MCF 10A (cell line): Measurements from ENCODE around the gene IGFLR1. TPM values are rescaled to one million over a fixed set of nuclear protein-coding genes. Genes with fewer than 3 reads are reported as not detected.

Source experiments
- Bru-seq: library from RNA; stranded (reverse); fragments of 400-500 nt; gene quantifications from one replicate; lab custom pipeline; 2021; lab: Mats Ljungman, UMichigan
- BruChase-seq, 2 experiments: library from RNA; stranded (reverse); fragments of 400-500 nt; gene quantifications; one replicate each; lab custom pipeline; 2021; lab: Mats Ljungman, UMichigan
- BruUV-seq: library from RNA; stranded (reverse); fragments of 400-500 nt; replicated peaks from 2 replicates; lab custom pipeline; 2021; lab: Mats Ljungman, UMichigan
- CTCF ChIA-PET: fragments of 300-600 bp; sonication (Branson Sonifier 250); formaldehyde crosslinking; extraction: SDS; loops from one replicate; lab custom pipeline; 2021; ENCODE audit warnings: antibody characterized with exemption, inconsistent platforms; lab: Yijun Ruan, JAX
- POLR2A ChIA-PET: fragments of 300-600, 350-650 bp; sonication (Branson Sonifier 250); formaldehyde crosslinking; extraction: SDS; loops from one replicate; lab custom pipeline; 2020; ENCODE audit warnings: antibody characterized with exemption, inconsistent platforms; lab: Yijun Ruan, JAX
- DNase-seq: peaks from one replicate; pipeline ENCODE4 v3.0.0-alpha.2; 2018; ENCODE audit not compliant: unreplicated experiment
- H3K27ac Mint-ChIP-seq: one replicate; pipeline ENCODE4 v1.8.0; 2022; ENCODE audit warnings: mild to moderate bottlenecking, low read depth, mixed read lengths; ENCODE audit not compliant: unreplicated experiment
- H3K27me3 Mint-ChIP-seq: one replicate; pipeline ENCODE4 v1.8.0; 2022; ENCODE audit warnings: mixed read lengths; ENCODE audit not compliant: insufficient read depth, unreplicated experiment
- H3K36me3 Mint-ChIP-seq: one replicate; pipeline ENCODE4 v1.8.0; 2022; ENCODE audit warnings: mild to moderate bottlenecking, moderate library complexity, mixed read lengths; ENCODE audit not compliant: insufficient read depth, unreplicated experiment
- H3K4me1 Mint-ChIP-seq: one replicate; pipeline ENCODE4 v1.8.0; 2022; ENCODE audit warnings: mixed read lengths; ENCODE audit not compliant: insufficient read depth, unreplicated experiment
- H3K4me3 Mint-ChIP-seq: one replicate; pipeline ENCODE4 v1.8.0; 2022; ENCODE audit warnings: mild to moderate bottlenecking, moderate library complexity, mixed read lengths; ENCODE audit not compliant: unreplicated experiment
- H3K9me3 Mint-ChIP-seq: one replicate; pipeline ENCODE4 v1.8.0; 2022; ENCODE audit warnings: mixed read lengths; ENCODE audit not compliant: unreplicated experiment
- CTCF ChIP-seq: fragments of 200-600 bp; IDR thresholded peaks from one replicate; pipeline ENCODE4 v1.8.0; 2022; ENCODE audit warnings: antibody characterized with exemption, mild to moderate bottlenecking; ENCODE audit not compliant: unreplicated experiment
- intact Hi-C: fragments of 100-400 bp; cut with micrococcal nuclease; formaldehyde crosslinking; loops from 2 replicates; pipeline ENCODE4 v1.14.1; 2022
- long read RNA-seq: library from polyadenylated mRNA; stranded (forward); transcript quantifications from one replicate; pipeline ENCODE4 v2.0.0, GENCODE V29; 2022
- total RNA-seq: library from RNA; stranded (reverse); gene quantifications from 2 replicates; pipeline ENCODE4 v1.2.3, GENCODE V29; 2022

The IGFLR1 gene
- total RNA-seq (3.6 and 4.2 TPM in 2 replicates), Bru-seq, nascent RNA (percentile 46 among the genes with signal in this experiment), BruChase-seq, experiment 1, labeled RNA remaining after a 6-hour chase (percentile 51 among the genes with signal in this experiment), BruChase-seq, experiment 2, labeled RNA remaining after a 2-hour chase (percentile 48 among the genes with signal in this experiment)
- long read RNA-seq, partial matches to known transcripts: 0 of 1 reads
- long read RNA-seq, other reads (novel, unspliced or antisense): 0 of 1 reads

GRCh38 chr19:35742121-35742724, at the start of gene IGFLR1:
TSS of gene IGFLR1 (minus strand) at chr19:35742452. CDS start at chr19:35741180, 1,272 bp downstream.
- intact Hi-C loops: no loop called here
- Mint-ChIP-seq H3K9me3 (no peaks in the 10 kb centered on the region), H3K4me3 (no peak within 1 kb of the TSS), H3K36me3 (peaks cover 35% of the 10 kb centered on the region), H3K27ac (no peak within 1 kb of the TSS), H3K27me3 (no peaks in the 10 kb centered on the region), H3K4me1 (peaks cover 20% of the 10 kb centered on the region)
- ChIA-PET POLR2A (interaction anchor here (0.6 kb wide), 1 partner anchor 135 kb away, joined by 3 read pairs; no protein-coding TSS in a partner anchor), CTCF (no interaction called here)
- no peak for TF ChIP-seq CTCF
- BruUV-seq: no TSS peak
- no peak for DNase-seq

GRCh38 chr19:35791814-35792279, 49.6 kb upstream of the IGFLR1 start:
- Mint-ChIP-seq H3K27ac (no peak overlapping the region), H3K27me3 (peaks cover 11% of the 10 kb centered on the region), H3K4me3 (no peak overlapping the region), H3K9me3 (no peaks in the 10 kb centered on the region), H3K36me3 (no peaks in the 10 kb centered on the region), H3K4me1 (no peaks in the 10 kb centered on the region)
- POLR2A ChIA-PET: no interaction called here
- intact Hi-C loops: no loop called here
- no peak for DNase-seq
- no peak for TF ChIP-seq CTCF
- BruUV-seq: no TSS peak
- CTCF ChIA-PET: no interaction called here

- H3K27ac Mint-ChIP-seq: no peak overlapping the region
- H3K36me3 Mint-ChIP-seq: no peaks in the 10 kb centered on the region
- POLR2A ChIA-PET: no interaction called here
- intact Hi-C loops: no loop called here
- TF ChIP-seq CTCF: no peak
- no peaks in the 10 kb centered on the region for H3K4me1 Mint-ChIP-seq
- DNase-seq: no peak
- peaks cover 4% of the 10 kb centered on the region for H3K27me3 Mint-ChIP-seq
- H3K9me3 Mint-ChIP-seq: no peaks in the 10 kb centered on the region
- H3K4me3 Mint-ChIP-seq: no peak overlapping the region
- BruUV-seq: no TSS peak
- CTCF ChIA-PET: no interaction called here
Measured at GRCh38 chr19:35790981-35791813, 48.9 kb upstream of the IGFLR1 start.
